Astrocyte (in vitro differentiated cells and primary cell): ENCODE results near the gene ARHGAP4.

ENCODE experiments used
- EZH2 ChIP-seq: IDR thresholded peaks from 2 replicates; pipeline ENCODE4 v1.6.1; 2012; ENCODE audit warnings: mild to moderate bottlenecking, low read length, inconsistent platforms; ENCODE audit not compliant: insufficient read depth
- TF ChIP-seq, protein P1 (sequence below): IDR thresholded peaks from 2 replicates; pipeline ENCODE4 v1.5.1; 2011; ENCODE audit warnings: low read depth, mild to moderate bottlenecking, inconsistent platforms, low read length, moderate library complexity; ENCODE audit not compliant: insufficient read depth

- TF ChIP-seq, protein P1, sequence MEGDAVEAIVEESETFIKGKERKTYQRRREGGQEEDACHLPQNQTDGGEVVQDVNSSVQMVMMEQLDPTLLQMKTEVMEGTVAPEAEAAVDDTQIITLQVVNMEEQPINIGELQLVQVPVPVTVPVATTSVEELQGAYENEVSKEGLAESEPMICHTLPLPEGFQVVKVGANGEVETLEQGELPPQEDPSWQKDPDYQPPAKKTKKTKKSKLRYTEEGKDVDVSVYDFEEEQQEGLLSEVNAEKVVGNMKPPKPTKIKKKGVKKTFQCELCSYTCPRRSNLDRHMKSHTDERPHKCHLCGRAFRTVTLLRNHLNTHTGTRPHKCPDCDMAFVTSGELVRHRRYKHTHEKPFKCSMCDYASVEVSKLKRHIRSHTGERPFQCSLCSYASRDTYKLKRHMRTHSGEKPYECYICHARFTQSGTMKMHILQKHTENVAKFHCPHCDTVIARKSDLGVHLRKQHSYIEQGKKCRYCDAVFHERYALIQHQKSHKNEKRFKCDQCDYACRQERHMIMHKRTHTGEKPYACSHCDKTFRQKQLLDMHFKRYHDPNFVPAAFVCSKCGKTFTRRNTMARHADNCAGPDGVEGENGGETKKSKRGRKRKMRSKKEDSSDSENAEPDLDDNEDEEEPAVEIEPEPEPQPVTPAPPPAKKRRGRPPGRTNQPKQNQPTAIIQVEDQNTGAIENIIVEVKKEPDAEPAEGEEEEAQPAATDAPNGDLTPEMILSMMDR, result no peak
- TF ChIP-seq EZH2, result no peak
Observed at GRCh38 chrX:153921070-153921469, 5.0 kb downstream of the ARHGAP4 start.
